Urothelium cell line (cell line): ENCODE measurements around the gene TADA1.
A peak's percentile ranks its signal among the peaks of the same experiment; 100 is the strongest.

Experiments used
- DNase-seq: peaks from one replicate; pipeline ENCODE4 v3.0.0; 2011; ENCODE audit warnings: low spot score, mixed read lengths
- FAIRE-seq: peaks from 2 replicates; lab custom pipeline; 2011; peaks lifted over from hg19 to GRCh38; lab: Jason Lieb, UNC

TADA1 gene, protein sequence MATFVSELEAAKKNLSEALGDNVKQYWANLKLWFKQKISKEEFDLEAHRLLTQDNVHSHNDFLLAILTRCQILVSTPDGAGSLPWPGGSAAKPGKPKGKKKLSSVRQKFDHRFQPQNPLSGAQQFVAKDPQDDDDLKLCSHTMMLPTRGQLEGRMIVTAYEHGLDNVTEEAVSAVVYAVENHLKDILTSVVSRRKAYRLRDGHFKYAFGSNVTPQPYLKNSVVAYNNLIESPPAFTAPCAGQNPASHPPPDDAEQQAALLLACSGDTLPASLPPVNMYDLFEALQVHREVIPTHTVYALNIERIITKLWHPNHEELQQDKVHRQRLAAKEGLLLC

DNA sequence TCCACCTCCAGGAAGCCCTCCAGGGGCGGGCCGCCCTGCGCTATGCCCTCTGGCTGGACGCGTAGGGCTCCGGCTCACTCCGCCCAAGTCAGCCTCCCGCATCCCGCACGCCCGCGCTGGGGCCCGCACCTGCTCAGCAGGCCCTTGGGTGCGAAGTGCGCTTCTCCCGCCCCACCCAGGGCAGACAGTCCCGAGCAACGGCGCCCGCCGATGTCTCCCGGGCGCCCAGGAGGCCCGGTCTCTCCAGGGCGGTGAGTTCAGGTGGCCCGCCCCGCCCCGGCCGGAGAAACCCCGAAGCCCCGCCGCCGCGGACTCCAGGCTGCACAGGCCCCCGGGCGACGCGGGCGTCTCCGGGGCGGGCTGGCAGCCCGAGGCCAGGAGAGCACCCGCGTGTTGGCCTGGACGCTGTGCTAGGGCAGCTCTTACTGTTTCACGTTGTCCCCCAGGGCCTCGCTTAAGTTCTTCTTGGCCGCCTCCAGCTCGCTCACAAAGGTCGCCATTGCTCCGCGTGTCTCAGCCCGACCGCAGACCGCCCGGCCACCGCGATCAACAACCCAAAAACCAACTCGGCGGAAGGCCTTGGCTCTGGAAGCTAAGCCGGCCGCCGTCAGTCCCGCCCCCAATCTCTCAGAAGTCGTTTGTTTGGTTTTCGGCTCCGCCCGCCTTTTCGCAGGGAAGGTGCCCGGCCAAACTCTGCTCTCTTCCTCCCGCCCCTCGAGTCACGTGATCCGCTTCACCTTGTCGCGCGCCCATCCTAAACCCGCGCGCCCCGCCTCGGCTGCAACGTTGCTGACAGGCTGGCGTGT is at the start of gene TADA1:
TADA1 (minus strand) TSS at position 531 of the 806 bp plus-strand sequence; CDS start at position 500, 31 bp downstream.
- DNase-seq = peak; percentile 96
- FAIRE-seq = peak; percentile 32

DNA sequence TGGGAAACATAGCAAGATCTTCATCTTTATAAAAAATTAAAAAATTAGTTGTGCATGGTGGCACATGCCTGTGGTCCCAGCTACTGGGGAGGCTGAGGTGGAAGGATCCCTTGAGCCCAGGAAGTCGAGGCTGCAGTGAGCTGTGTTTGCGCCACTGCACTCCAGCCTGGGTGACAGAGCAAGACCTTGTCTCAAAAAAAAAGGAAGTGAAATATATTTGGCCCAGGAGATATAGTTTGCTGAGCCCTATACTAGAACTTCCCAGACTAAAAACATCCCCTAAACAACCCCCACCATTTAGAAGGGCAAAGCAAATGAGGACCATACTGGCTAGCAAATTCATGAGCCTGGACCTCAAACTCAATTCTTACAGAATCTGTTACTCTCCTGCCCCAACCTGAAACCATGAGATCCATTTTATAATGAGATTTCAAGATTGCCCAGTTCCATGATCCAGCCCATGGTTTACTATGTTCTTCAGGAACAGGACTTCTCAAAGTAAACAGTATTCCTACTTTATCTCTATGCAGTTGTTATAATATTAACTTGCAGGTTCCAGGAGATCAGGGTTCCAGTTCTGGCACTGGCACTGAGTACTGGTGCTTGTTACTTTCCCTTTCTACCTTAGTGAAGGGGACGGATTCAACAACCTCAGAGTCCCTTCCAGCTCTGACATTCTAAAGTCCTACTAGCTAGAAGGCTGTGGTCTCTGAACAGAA is 48.9 kb upstream of the TADA1 start:
- no peak for FAIRE-seq
- DNase-seq = no peak

- DNase-seq (no peak), FAIRE-seq (no peak)
These were observed 44.8 kb upstream of the TADA1 start for GRCh38 chr1:166920561-166921475.

- no peak for DNase-seq
- FAIRE-seq = no peak
These were observed 42.9 kb upstream of the TADA1 start for GRCh38 chr1:166918956-166919316.

DNA sequence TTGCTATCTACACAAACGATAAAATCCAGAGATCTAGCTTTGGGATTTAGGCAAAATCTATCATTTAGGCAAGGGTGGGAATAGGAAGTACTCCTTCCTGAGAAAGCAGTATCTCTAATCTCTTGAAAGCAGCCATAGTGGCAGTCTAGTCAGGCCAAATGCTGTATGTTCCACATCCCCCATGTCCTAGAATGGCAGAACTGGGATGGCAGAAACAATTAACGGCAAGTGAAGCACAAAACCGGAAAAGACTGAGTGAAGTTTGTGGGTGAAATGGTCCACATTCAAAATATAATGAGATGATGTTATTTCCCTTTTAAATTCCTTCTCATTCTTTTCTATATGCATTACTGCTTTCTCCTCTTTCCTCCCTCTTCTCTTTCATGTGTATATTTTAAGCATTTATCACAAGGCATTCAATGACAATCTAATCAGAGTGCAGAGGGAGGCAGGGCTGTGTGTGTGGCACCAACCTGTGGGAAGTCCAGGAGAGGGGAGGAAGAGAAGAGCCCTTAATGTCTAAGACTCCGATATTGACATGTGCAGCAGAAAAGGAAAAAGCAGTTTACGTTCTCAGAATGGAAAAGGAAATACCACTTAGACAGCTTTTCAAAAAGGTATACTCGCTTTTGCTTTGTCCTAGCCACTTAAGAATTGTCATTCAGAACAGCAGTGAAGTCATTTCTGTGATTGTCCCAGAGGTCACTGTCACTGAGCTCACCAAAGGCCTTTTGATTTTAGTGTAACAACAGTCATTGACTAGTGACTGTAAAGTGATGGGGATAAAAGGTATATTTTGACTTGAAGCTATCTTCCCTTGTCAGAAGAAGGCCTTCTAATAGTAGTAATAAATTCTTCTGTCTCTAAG is 42.3 kb upstream of the TADA1 start:
- no peak for DNase-seq
- no peak for FAIRE-seq

DNA sequence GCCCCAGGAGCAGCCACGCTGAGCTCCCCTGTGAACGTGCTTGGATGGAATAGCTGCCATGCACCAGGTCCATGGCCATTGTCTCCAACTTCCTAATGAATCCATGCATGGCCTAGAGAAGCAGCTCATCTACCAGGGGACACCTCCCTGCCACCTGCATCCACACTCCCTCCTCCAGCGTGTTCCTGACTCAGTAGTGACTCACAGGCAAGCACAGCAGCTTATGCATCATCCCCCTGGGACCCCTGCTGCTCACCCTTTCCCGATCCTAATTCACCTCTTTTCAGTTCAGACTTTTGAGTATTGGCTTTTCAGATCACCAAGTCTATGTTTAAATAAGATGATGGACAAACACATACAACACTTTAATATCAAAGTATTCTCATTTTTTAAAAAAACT is 39.9 kb upstream of the TADA1 start:
- FAIRE-seq (peak; percentile 87), DNase-seq (peak; percentile 55)

- FAIRE-seq = no peak
- no peak for DNase-seq
These were observed 39.0 kb upstream of the TADA1 start for GRCh38 chr1:166915042-166915441.

- DNase-seq (no peak), FAIRE-seq (no peak)
These were observed 38.0 kb upstream of the TADA1 start for GRCh38 chr1:166914111-166914510.

GRCh38 chr1:166911624-166912023 is 35.6 kb upstream of the TADA1 start:
- FAIRE-seq (no peak), DNase-seq (no peak)

- no peak for FAIRE-seq
- DNase-seq = peak; percentile 84
These were observed 34.4 kb upstream of the TADA1 start for GRCh38 chr1:166910396-166910994.

GRCh38 chr1:166908942-166909341 is 32.9 kb upstream of the TADA1 start:
- FAIRE-seq (no peak), DNase-seq (no peak)

DNA sequence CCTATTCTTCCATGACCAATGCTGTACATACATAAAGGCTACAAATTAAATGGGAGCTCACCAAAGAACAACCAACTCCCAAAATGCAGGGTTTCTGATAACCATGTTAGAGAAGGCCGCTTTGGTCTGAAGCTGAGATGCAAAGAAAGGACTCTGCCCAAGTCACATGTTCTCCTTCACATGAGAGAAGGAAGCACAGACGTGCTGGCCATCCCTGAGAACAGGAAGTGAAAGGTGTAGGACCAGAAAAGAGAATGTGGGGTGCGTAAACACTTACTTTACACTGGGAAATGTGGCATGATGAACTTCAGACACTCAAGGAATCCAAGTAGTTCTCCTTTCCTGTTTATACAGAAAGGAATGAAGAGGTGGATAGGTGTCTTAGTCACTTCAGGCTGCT is 31.7 kb upstream of the TADA1 start:
- FAIRE-seq = no peak
- DNase-seq = no peak

DNA sequence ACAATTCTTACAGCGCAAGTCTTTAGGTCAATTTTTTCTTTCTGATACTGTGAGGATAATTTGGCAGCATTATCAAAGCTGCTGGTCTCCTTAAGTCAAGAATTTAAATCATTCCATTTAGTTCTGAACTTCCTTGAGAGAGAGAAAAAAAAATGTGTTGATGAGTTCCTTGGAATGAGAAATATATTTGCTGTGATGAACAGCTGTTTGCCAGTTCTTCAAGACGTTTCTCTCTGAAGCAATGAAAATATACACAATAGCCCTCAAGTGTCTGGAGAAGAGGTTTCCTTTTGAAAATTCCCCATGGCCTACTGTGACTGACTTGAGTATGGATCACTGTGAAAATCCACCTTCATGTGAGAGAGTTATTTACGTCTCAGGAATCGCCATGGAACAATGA is 31.0 kb upstream of the TADA1 start:
- DNase-seq (no peak), FAIRE-seq (no peak)

GRCh38 chr1:166906647-166907046 is 30.6 kb upstream of the TADA1 start:
- no peak for FAIRE-seq
- no peak for DNase-seq

- peak; percentile 82 for DNase-seq
- FAIRE-seq = no peak
These were observed 29.8 kb upstream of the TADA1 start for GRCh38 chr1:166905900-166906299.

DNA sequence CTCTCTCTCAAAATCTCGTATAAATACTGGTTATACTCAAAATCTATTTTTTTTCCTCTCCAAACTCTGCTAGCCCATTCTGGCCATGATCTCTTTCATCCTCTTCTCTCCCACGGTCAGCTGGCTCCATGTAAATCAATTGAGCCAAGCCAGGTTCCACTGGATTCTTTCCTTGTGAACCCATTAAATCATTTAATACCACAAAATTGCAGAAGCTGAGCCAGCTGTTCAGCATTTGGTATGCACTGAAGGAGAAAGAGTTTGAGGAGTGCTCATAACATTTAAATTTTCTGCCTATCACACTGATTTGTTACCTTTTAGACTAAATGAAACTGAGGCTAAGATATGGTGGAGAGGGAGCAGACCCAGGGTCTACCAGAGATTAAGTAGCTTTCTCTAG is 29.1 kb upstream of the TADA1 start:
- no peak for FAIRE-seq
- no peak for DNase-seq

DNA sequence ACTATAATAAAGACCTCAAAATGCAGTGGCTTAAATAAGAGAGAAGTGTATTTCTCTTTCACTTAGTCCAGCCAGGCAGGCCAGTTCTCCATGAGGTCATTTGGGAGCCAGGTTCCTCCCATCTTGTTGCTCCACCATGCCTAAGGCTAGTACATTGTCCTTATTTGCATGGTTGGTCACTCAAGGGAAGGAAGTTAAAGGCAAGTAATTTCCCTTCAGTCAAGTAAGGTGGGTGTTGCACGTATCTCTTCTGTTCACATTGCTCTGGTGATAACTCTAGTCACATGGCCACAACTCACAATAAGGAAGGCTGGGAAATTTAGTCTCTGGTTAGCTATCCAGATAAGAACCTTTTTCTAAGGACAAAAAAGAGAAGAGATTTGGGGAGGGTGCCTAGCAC is 27.2 kb upstream of the TADA1 start:
- DNase-seq (no peak), FAIRE-seq (no peak)

- DNase-seq (no peak), FAIRE-seq (no peak)
These were observed 26.2 kb upstream of the TADA1 start for GRCh38 chr1:166902279-166902678.

DNA sequence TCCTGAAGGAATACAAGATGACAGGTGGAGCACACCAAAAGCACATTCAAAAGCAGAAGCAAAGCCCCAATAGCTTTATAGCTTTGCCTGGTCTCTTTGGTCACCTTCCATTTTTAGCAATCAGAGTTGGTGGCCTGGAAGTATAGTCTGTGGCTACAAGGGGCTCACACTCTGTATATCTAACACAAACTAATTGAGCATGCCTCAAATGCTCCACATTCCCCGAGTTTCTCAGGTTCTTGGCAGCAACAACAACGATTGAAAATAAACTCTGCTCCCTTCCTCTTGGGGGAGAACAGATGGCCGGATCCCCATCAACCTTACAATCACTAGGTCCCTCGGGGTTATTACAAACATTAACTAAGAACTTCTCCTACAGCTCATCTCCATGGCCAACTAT is 24.9 kb upstream of the TADA1 start:
- FAIRE-seq = no peak
- DNase-seq = no peak
